Fibroblast of skin of right quadriceps (primary cell): ENCODE measurements around the gene S100A9.
"Not testable (repeated sequence)": the region's sequence is repeated elsewhere in the genome, so short reads cannot be mapped to it uniquely, and the experiment has no call there.

Experiments
- DNase-seq: peaks from one replicate; pipeline ENCODE4 v3.0.0-alpha.2; 2013

The S100A9 gene

DNA sequence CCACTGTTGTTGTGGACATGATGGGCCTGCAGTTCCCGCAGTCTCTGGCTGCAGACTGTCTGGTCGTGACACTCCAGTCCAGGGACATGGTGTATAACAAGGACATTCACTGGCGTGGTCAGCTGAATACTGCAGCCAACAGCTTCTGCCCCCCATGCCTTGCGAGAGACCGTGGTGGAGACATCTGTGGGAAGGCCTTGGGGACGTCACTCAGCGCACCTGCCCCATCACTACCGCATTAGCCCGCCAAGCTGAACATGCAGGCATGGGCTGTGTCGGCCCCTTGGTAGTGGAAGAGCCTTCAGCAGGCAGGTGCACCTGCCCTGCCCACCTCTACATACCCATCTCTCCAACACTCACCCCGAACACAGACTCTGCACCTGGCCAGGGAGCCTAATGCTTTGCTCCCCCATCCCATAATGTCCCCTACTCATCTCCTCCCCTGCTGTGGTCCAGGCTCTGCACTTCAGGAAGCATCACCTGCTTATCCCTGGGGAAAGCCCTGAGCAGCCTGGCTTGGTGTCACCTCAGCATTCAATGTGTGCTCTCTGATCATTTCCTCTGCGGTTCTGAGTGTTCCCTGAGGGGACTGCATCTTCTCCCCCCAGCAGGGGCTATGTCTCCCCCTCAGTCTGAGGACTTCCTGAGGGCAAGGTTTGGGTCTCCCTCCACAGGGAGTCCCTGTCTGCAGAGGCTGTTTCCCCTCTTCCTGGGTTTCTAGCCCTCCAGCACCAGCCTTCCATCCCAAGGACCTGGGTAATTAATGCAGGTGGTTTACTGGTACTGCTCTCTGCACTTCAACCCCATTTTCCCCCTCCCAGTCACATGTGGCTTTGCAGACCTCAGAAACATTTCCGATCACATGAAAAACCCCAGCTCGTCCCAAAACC, 12.2 kb upstream of the S100A9 start:
- no peak for DNase-seq

DNA sequence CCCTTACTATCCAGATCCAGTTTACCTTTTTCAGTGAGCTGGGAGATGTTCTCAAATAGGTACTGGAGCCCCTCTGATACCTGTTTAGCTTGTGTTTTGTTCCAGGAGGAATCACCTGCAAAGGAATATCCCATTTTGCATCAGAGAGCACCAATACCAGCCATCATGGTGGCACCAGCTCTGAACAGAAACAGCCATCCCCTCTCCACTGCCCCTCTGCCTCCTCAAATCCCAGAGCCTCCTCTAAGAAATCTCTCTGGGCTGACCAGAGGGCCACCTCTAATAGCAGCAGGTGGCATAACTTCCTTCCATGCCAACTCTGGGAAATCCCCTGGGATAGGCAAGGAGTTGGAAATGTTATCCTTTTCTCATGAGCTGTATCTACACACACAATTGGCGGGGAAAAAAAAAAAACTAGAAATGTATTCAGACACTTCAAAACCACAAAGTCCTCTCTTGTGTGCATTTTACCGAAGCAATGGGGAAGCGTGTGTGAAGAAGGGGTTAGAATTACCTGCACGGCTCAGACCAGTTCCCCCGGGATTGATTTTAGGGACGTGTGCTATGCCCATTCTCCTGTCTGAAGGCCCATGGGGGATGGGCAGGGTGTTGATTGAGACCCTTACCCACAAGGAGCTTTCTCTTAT, 11.5 kb upstream of the S100A9 start:
- no peak for DNase-seq

DNA sequence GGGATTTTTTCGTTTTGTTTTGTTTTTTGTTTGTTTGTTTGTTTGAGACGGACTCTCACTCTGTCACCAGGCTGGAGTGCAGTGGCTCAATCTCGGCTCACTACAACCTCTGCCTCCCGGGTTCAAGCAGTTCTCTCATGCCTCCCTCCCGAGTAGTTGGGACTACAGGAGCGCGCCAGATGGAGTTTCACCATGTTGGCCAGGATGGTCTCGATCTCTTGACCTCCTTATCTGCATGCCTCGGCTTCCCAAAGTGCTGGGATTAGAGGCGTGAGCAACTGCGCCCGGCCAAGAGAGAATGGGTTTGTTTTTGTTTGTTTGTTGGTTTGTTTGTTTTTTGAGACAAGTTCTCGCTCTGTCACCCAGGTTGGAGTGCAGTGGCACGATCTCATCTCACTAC, 10.6 kb upstream of the S100A9 start:
- DNase-seq, result not testable (repeated sequence)

DNA sequence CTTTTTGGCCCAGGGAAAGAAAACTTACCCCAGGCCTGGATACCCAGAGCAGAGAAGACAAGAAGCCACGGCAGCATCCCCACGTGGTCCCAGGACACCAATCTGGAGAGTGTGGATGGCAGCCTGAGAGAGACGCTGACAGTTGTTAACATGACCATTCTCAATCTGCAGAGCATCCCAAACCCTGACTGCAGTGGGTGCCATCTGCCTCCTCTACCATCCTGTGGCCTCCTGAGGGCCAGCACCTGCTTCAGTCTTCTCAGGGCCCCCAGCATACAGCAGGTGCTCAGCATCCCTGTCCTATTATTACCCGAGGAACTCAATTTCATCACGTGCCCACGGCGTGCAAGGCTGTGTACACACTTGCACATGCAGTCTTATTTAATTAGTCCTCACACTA, 9.8 kb upstream of the S100A9 start:
- no peak for DNase-seq

DNA sequence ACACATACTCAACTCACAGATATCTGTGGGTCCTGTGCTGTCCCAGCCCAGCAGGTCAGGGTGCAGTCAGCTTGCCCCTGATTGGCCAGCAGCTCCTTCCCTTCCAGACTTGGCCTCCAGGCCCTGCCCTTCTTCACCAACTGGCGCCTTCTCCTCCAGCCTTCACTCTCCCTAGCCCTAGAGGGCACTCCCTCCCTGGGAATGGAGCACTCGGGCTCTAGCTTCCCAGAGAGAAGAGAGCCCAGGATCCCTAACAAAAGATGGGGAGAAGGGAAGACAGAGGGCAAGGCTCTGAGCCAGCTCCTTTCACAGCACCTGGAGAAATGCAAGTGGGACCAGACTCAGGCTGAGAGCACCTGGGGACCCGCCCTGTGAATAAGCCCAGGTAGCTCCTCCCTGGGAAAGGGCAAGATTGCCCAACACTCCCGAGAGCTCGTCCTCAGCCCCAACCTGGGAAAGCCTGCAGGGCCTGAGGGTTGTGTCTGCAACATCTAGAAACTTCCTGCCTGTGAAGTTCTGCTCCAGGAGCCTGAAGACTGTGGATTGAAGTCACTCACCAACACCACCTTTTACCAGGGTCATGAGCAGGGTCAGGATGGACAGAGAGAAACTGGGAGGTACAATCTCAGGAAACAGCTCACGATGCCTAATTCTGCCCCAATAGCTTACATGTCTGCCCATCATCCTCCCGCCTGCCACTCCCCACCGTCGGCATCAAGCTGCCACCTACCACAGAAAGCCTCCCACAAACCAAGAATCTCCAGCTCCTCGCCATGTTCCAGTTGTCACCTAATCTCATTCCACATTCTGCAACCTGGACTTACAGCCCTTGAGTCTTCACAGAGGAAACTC, 8.9 kb upstream of the S100A9 start, which contains the start of gene PGLYRP4:
Gene PGLYRP4, minus strand, starts transcription at position 331 of the 852 bp plus-strand sequence. CDS start 909 bp downstream, outside the sequence.
- DNase-seq, result no peak

DNA sequence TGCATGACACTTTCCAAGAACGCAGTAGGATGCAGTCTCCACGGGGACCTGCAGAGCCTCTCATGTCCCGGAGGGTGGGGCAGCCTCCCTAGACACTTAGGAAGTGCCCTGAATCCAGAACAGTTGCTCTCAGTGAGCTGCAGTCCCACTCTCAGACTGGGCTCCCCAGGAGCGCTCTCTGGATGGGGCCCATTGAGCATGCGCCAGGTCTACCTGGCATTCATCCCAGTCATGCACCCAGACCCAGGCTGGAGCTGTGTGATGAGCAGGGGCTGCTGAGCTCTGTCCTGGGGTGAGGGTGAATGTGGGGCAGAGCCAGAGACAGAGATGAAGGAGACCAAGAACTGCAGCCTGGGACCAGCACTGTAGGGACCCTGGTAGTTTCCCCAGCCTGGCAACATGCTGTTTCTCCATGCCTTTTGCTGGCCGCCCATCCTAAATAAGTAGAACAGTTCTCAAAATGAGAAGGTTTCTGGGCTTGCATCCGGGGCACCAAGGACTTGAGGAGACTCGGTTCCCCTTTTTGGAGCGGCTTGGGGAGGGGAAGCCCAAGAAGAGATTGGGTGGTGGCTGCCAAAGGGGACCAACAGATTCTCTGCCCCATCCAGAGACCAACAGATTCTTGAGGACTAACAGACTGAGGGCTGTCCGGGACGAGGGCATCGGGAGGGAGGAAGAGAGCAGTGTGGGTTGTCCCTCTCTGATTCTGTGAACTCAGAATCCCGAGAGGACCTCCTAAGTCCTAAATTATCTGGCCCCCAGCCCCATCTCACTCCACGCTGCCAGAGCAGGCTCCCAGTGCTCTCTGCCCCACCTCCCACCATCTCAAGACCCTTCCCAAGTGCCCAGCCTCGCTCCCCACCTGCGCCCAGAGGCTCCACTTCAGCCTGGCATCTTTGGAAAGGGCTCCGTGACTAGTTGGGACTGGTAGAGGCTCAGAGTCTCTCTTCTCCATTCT, 8.0 kb upstream of the S100A9 start:
- no peak for DNase-seq

DNA sequence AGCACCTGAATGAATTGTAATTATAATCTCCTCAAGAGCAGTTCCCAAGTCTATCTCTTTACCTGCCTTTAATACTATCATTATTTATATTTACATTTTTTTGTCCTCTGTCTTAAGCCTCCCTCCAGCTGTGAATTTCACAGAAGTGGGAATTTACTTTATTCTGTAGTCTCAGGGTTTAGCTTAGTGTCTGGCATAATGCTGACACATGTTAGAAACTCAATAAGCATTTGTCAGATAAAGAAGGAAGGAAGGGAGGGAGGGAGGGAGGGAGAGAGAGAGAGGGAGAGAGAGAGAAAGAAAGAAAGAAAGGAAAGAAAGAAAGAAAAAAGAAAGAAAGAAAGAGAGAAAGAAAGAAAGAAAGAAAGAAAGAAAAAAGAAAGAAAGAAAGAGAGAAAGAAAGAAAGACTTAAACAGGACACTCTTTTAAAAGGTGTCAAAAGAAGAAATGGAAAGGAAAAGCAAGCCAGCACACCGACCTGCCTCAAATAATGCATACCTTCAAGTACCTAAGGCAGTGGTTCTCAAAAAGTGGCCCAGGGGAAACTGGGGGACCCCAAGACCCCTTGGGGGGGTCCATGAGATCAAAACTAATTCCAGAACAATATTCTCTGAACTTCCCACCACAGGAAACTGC, 7.2 kb upstream of the S100A9 start:
- DNase-seq, result no peak

DNA sequence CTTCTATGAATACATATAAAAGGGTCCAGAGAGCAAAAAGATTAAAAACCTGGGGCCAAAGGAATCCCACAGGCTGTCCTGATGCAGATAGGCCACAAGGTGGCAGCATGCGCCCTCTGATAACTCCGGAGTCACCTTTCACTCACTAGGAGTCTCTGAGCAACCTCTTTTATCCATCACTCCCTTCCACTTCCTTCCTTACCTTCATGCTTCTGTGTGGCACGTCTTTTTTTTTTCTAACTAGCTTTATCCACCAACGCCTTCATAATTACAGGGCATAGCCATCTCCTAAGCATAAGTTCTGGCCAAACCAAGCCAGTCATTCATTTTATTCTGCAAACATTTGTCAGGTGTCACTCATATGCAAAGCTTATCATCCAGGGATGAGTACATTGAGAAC, 5.1 kb upstream of the S100A9 start:
- peak; percentile 50 for DNase-seq

DNA sequence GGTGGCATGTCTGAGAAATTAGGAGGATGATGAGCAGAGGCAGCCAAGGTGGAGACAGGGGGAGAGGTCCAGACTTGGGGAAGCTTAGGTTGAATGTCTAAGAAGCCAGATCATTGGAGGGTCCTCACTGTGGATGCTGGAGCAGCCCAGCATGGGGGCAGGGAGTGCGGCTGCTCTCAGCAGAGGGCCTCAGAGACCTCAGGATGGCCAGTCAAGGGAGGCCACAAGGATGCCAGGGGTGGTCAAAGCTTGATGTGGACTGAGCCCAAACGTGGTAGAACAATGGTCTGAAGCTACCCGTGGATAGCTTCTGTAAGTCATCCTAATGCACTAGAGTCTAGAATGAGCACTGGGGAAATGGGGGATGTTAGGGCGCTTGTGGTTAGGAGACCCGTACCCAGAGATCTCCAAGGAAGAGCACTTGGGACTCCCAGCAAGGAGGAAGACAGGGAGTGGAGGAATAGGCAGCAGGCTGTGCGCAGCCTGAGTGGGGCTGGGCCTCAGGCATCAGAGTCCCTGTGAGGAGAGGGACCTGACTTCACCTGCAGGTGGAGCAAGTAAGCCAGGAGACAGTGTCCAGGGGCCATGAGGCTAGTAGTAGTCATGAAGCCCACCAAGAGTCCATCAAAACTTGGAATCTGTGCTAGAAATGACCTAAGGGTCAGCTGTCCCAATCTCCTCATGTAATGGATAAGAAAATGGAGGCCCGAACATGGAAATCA, 4.3 kb upstream of the S100A9 start:
- no peak for DNase-seq

DNA sequence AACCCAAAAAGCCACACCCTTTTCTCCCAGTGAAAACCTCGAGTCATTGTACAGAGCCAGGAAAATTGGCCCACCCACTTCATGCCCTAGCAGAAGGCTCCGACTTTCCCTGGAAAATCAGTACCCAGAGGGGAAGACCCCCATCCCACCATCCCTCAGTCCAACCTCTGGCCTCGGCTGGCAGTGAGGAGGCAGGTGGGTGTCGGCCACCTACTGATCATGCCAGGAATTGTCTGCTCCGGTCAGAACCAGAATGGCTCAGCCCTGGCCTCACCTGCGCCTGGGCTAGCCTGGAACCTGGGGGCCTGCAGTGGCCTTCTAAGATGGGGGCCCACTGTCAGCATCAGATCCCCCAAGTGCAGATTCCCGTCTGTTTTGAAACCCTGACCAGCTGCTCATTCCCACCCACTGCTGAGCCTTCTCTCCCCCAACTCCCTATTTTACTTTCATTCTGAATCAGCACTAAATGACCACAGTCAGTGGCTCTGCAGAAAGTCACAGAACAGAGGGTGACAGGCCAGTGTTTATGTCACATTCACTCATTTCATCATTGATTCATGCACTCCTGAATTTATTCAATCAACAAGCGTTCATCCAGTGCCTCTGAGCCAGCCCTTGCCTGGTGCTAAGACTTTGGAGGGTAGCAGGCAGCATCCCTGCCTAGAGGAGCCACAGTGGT, 3.0 kb upstream of the S100A9 start:
- DNase-seq, result no peak

DNA sequence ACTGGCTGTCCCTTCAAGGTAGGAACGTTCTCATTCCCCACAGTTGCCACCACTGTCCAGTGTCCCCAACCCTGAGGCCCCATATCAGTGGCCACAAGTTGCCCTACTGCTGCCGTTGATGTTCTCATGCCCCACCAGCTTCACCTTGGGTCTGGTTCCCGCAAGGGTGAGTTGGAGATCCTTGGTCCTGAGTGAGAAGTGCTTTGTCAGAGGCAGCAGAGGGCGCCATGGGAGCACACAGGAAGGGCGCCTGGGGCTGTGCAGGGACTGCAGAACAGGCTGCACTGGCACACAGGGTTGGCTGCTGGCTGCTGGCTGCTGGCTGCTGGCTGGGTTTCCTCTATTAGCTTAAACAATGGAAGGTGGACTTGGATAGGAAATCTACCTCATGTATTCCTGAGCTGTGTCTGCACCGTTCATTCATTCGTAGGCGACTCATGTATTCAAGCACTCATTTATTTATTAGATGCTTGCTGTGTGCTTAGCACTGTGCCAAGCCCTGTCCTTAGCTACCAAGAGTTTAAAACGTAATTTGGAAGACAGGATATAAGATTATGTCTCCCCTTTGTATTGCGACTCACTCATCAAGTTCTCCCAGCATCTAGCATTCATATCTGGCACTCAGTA, 2.1 kb upstream of the S100A9 start:
- DNase-seq, result peak; percentile 18

DNA sequence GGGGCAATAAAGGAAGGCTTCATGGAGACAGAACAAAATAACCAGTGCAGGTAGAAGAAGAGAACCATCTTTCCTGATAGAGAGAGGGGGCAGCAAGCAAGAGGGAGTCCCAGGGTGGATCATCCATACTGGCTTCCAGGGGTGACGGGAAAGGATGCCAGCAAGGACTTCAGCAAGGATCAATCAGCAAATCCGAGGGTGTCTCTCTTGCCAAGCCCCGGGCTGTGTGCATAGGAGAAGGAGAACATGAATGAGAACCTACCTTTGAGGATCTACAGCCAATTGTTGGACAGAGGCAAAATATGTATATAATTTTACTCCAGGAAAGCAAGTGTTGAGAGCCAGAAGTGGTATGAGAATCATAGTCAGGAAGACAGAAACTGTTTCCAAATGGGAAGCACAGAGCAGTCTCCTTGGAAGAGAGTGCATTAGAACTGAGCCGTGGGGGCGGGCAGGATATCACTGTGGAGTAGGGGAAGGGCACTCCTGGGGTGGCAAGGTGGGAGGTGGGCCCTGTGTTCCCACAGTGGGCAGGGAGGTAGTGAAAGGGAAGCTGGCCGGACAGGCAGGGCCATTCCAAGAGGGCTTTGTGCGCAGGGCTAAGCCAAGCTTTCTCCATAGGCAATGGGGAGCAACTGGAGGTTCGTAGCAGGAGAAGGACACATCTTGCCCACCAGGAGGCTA, 1.1 kb upstream of the S100A9 start:
- DNase-seq, result no peak

DNA sequence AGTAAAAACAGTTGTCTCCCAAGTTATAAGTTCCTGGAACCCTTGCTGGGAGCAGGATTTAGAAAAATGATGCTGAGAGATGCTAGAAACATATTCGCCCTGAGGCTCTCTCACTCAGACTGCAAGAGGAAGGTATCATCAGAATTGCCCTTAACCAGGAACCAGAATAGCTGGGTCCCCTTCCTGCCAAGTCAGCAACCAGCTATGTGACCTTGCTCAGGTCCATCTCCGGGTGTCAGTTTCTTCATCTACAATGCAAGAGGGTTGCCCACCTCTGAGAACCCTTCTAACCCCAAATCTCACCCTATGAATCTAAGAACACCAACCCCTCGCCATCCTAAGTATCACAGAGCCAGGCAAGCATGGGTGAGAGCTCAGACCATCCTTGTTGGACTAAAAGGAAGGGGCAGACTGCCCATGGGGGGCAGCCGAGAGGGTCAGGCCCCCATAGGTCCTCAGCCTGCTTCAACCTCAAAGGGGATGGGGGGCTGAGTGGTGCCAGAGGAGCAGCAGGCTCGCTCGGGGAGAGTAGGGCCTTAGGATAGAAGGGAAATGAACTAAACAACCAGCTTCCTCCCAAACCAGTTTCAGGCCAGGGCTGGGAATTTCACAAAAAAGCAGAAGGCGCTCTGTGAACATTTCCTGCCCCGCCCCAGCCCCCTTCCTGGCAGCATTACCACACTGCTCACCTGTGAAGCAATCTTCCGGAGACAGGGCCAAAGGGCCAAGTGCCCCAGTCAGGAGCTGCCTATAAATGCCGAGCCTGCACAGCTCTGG, 390 bp upstream of the S100A9 start:
- no peak for DNase-seq

DNA sequence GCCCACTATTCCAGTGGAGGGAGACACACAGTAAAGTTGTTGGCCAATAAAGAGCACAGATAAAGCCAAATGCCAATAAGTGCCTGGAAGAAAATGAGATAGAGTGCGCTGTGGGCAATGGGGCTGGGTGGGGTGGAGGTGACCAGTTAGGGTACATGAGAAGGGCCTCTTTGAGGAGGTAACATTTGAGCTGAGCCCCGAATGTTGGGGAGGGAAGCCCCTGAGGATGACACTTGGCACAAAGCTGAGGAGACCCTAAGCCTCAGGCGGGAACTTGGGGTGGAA, 979 bp downstream of the S100A9 start:
- no peak for DNase-seq

DNA sequence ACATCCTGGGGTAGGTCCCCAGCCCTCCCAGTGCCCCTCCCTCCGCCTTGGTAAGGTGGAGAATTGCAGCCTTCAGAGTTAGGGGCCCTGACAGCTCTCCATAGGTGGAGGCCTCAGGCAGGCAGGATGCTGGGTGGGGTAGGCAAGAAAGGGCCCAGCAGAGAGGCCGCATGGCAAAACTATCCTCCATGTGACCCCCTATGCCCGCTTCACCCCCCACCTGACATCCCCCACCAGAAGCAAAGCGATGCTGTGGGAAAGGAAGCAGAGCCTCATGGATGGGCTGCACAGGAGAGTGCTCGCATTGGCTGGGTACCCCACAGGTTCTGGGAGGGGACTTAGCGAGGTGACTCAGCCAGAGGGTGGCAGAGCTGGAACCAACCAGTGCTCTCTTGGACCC, 1.6 kb downstream of the S100A9 start:
- no peak for DNase-seq

DNA sequence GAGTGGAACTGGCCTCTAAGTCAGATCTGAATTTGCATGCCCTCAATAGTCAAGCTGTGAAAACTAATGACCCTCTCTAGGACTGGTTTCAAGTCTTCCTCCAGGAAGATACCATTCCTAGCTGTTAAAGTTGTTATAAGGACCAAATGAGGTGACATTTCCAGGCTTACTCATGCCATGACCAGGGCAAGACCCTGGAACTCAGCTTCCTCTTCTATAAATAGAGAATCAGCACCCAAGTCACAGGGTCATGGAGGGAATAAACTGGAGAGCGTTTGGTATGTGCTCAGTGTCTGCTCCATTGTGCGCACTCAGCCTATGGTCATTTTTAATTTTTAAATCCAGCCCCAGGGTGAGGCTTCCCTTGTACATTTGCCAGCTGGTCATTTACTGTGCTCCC, 2.5 kb downstream of the S100A9 start:
- no peak for DNase-seq

DNA sequence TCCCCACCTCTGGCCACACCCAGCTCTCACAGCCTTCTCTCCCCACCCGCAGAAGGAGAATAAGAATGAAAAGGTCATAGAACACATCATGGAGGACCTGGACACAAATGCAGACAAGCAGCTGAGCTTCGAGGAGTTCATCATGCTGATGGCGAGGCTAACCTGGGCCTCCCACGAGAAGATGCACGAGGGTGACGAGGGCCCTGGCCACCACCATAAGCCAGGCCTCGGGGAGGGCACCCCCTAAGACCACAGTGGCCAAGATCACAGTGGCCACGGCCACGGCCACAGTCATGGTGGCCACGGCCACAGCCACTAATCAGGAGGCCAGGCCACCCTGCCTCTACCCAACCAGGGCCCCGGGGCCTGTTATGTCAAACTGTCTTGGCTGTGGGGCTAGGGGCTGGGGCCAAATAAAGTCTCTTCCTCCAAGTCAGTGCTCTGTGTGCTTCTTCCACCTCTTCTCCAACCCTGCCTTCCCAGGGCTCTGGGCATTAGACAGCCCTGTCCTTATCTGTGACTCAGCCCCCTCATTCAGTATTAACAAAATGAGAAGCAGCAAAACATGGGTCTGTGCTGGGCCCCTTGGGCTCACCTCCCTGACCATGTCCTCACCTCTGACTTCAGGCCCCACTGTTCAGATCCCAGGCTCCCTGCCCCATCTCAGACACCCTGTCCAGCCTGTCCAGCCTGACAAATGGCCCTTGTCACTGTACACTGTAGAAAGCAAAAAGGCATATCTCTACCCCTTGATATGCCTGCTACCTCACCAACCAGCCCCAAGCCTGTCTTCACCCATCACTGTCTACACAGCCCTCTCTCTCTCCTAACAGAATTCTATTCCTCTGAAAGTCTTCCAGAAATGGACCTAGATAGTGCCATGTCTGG, 3.2 kb downstream of the S100A9 start:
- DNase-seq, result no peak
